H9 (cell line): ENCODE results near the gene NBEAL2. TPM values are rescaled to one million over a fixed set of nuclear protein-coding genes. Genes with fewer than 3 reads are reported as not detected.

Experiments
- DNase-seq: peaks from one replicate; pipeline ENCODE4 v3.0.0-alpha.2; 2017
- H2AFZ ChIP-seq: one replicate; pipeline ENCODE4 v1.6.1; 2013; ENCODE audit warnings: mild to moderate bottlenecking, low read length, control low read depth, moderate library complexity
- H2AK5ac ChIP-seq: 2 replicates; pipeline ENCODE4 v1.6.1; 2013; ENCODE audit warnings: low read length, control low read depth, mixed read lengths; ENCODE audit not compliant: insufficient read length
- H2BK120ac ChIP-seq: one replicate; pipeline ENCODE4 v1.6.1; 2013; ENCODE audit warnings: low read depth, mild to moderate bottlenecking, low read length, control low read depth, inconsistent platforms; ENCODE audit not compliant: poor library complexity, severe bottlenecking
- H2BK12ac ChIP-seq: 2 replicates; pipeline ENCODE4 v1.6.1; 2013; ENCODE audit warnings: low read length, control low read depth, mixed read lengths, low read depth; ENCODE audit not compliant: insufficient read length
- H2BK15ac ChIP-seq: 2 replicates; pipeline ENCODE4 v1.6.1; 2013; ENCODE audit warnings: low read depth, low read length, control low read depth
- H2BK20ac ChIP-seq: one replicate; pipeline ENCODE4 v1.6.1; 2013; ENCODE audit warnings: low read depth, mild to moderate bottlenecking, low read length, control low read depth, inconsistent platforms; ENCODE audit not compliant: poor library complexity, severe bottlenecking
- H2BK5ac ChIP-seq: 2 replicates; pipeline ENCODE4 v1.6.1; 2013; ENCODE audit warnings: low read length, control low read depth, mixed read lengths; ENCODE audit not compliant: insufficient read length
- H3K14ac ChIP-seq: 2 replicates; pipeline ENCODE4 v1.6.1; 2013; ENCODE audit warnings: low read length, control low read depth; ENCODE audit not compliant: insufficient read depth
- H3K18ac ChIP-seq: 2 replicates; pipeline ENCODE4 v1.6.1; 2013; ENCODE audit warnings: low read depth, mild to moderate bottlenecking, mixed read lengths, low read length, control low read depth; ENCODE audit not compliant: insufficient read length
- H3K23ac ChIP-seq: 2 replicates; pipeline ENCODE4 v1.6.1; 2013; ENCODE audit warnings: low read length, control low read depth, mixed read lengths, low read depth; ENCODE audit not compliant: insufficient read length
- H3K23me2 ChIP-seq: 2 replicates; pipeline ENCODE4 v1.6.1; 2013; ENCODE audit warnings: low read depth, mild to moderate bottlenecking, mixed read lengths, low read length, control low read depth; ENCODE audit not compliant: insufficient read length, poor library complexity, severe bottlenecking
- H3K27ac ChIP-seq: 2 replicates; pipeline ENCODE4 v1.5.1; 2013; ENCODE audit warnings: low read length, control low read depth, mixed read lengths, low read depth; ENCODE audit not compliant: insufficient read length
- H3K27me3 ChIP-seq: 2 replicates; pipeline ENCODE4 v1.6.1; 2013; ENCODE audit warnings: low read length, control low read depth, inconsistent platforms; ENCODE audit not compliant: insufficient read depth
- H3K4ac ChIP-seq: 2 replicates; pipeline ENCODE4 v1.6.1; 2013; ENCODE audit warnings: low read depth, mild to moderate bottlenecking, control low read depth, inconsistent platforms, low read length, moderate library complexity
- H3K4me1 ChIP-seq: 2 replicates; pipeline ENCODE4 v1.6.1; 2013; ENCODE audit warnings: low read length, control low read depth, inconsistent platforms; ENCODE audit not compliant: insufficient read depth
- H3K4me2 ChIP-seq: 2 replicates; pipeline ENCODE4 v1.6.1; 2013; ENCODE audit warnings: low read length, control low read depth, mixed read lengths; ENCODE audit not compliant: insufficient read length, insufficient read depth
- H3K56ac ChIP-seq: 2 replicates; pipeline ENCODE4 v1.6.1; 2013; ENCODE audit warnings: low read depth, mild to moderate bottlenecking, mixed read lengths, low read length, control low read depth; ENCODE audit not compliant: insufficient read length
- H3K79me1 ChIP-seq: 2 replicates; pipeline ENCODE4 v1.6.1; 2013; ENCODE audit warnings: low read depth, mild to moderate bottlenecking, moderate library complexity, low read length, control low read depth, inconsistent platforms; ENCODE audit not compliant: insufficient read depth, poor library complexity, severe bottlenecking
- H3K79me2 ChIP-seq: 2 replicates; pipeline ENCODE4 v1.6.1; 2013; ENCODE audit warnings: low read length, control low read depth, inconsistent platforms; ENCODE audit not compliant: insufficient read depth
- H3K9ac ChIP-seq: 2 replicates; pipeline ENCODE4 v1.6.1; 2013; ENCODE audit warnings: low read length, control low read depth, mixed read lengths; ENCODE audit not compliant: insufficient read length; ENCODE audit errors: extremely low read depth
- H3K9me3 ChIP-seq: one replicate; pipeline ENCODE4 v1.6.1; 2013; ENCODE audit warnings: low read depth, low read length, inconsistent platforms; ENCODE audit not compliant: control insufficient read depth
- H3T11ph ChIP-seq: one replicate; pipeline ENCODE4 v1.6.1; 2013; ENCODE audit warnings: mild to moderate bottlenecking, low read length, control low read depth, inconsistent platforms
- H4K20me1 ChIP-seq: one replicate; pipeline ENCODE4 v1.6.1; 2013; ENCODE audit not compliant: control insufficient read depth, insufficient read length, insufficient read depth
- H4K5ac ChIP-seq: 2 replicates; pipeline ENCODE4 v1.6.1; 2013; ENCODE audit warnings: low read depth, mild to moderate bottlenecking, mixed read lengths, low read length, control low read depth; ENCODE audit not compliant: insufficient read length
- H4K8ac ChIP-seq: replicated peaks from 2 replicates; pipeline ENCODE4 v1.6.1; 2013; ENCODE audit warnings: low read length, control low read depth, mixed read lengths, low read depth; ENCODE audit not compliant: insufficient read length
- H4K91ac ChIP-seq: 2 replicates; pipeline ENCODE4 v1.6.1; 2013; ENCODE audit warnings: low read depth, mild to moderate bottlenecking, moderate library complexity, mixed read lengths, low read length, control low read depth; ENCODE audit not compliant: insufficient read length
- H3K27ac Mint-ChIP-seq, 3 experiments: 2 replicates in 2 of 3; 3 replicates in 1 of 3; pipeline ENCODE4 v1.8.0; 2020 to 2021; ENCODE audit warnings: mixed read lengths in 3 of 3, mild to moderate bottlenecking in 1 of 3, moderate library complexity in 1 of 3
- H3K27me3 Mint-ChIP-seq: 2 replicates; pipeline ENCODE4 v1.8.0; 2021; ENCODE audit warnings: low read depth, mild to moderate bottlenecking, moderate library complexity, mixed read lengths
- H3K36me3 Mint-ChIP-seq, 3 experiments: 2 replicates in 2 of 3; 3 replicates in 1 of 3; pipeline ENCODE4 v1.8.0; 2020 to 2021; ENCODE audit warnings: low read depth in 3 of 3, mixed read lengths in 3 of 3; ENCODE audit not compliant: insufficient read depth in 1 of 3
- H3K4me1 Mint-ChIP-seq, 2 experiments: 2 replicates each; pipeline ENCODE4 v1.8.0; 2020; ENCODE audit warnings: mixed read lengths in 2 of 2
- H3K4me3 Mint-ChIP-seq, 2 experiments: 2 replicates in 1 of 2; 3 replicates in 1 of 2; pipeline ENCODE4 v1.8.0; 2020 to 2021; ENCODE audit warnings: mild to moderate bottlenecking in 2 of 2, mixed read lengths in 2 of 2, moderate library complexity in 1 of 2
- H3K9me3 Mint-ChIP-seq, 2 experiments: 2 replicates in 1 of 2; 3 replicates in 1 of 2; pipeline ENCODE4 v1.8.0; 2020; ENCODE audit warnings: mild to moderate bottlenecking in 2 of 2, mixed read lengths in 2 of 2, moderate library complexity in 1 of 2
- WGBS: extraction: QIAGEN DNeasy Blood & Tissue Kit; methylation state at CpG from one replicate; pipeline ENCODE4 v1.1.7; 2013; ENCODE audit warnings: missing lambda C conversion rate, low lambda C conversion rate, mixed read lengths; ENCODE audit not compliant: insufficient read length; ENCODE audit errors: extremely low coverage; 5-methylcytosine and 5-hydroxymethylcytosine counted together
- total RNA-seq: library from RNA; stranded (reverse); gene quantifications from 2 replicates; pipeline ENCODE4 v1.2.1, GENCODE V29; 2021
- TF ChIP-seq, protein P1 (sequence below): fragments of 200-600 bp; sonication (generic); conservative IDR thresholded peaks from 3 replicates; pipeline ENCODE4 v1.8.0; 2021; ENCODE audit warnings: antibody characterized with exemption, mild to moderate bottlenecking

The NBEAL2 gene
- total RNA-seq, 1 experiment from 2014 or later: 52.1 TPM

DNA sequence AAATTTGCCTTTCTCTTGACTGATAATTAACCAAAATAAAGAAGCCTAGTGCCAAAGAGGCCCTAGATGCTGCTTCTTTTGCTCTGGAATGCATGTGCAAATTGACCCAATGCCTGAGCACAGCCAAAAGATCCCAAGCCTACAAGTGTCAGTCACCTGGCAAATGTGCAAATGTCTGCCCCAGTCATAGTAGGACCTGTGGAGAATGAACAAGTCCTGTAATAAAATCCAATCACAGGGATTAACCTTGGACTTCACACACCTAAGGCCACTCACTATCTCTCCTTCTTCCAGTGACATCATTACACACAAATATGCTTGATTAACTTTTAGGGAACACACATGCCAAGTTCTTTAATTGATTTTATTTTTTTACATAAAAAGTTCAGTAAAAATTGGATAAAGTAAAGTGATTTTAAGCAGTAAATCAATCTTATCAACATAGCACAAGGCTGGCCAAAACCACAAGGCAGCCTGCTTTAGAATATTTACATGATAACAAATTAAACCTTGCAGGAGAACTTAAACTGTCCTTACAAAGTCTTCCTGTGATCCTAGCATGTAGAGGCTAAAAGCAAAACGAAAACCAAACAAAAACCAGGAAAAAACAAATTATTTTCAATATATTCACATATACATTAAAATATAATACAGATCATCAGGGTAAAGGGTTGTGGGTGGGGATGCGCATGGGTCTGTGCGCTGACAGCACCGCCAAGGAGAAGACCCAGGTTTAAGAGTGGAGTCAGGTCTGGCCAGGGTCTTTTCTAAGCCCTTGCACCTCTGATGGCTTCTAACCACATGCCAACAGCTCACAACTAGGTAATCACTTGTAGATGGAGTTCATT lies 36.8 kb downstream of the NBEAL2 start:
- H2BK20ac ChIP-seq: no peak overlapping the region
- no peaks in the 10 kb centered on the region for H3K27me3 ChIP-seq
- H2BK5ac ChIP-seq: no peak overlapping the region
- Mint-ChIP-seq H3K4me1 (peaks cover 15 to 20% of the 10 kb centered on the region in 2 experiments), H3K27me3 (no peaks in the 10 kb centered on the region), H3K4me3 (no peak overlapping the region), H3K36me3 (peaks cover 5 to 38% (median 37%) of the 10 kb centered on the region in 3 experiments; a peak in 6 of 7 replicates), H3K9me3 (no peaks in the 10 kb centered on the region), H3K27ac (peak overlapping the region in 1 of 3 experiments; percentile 76; a peak in 1 of 7 replicates)
- H2AK5ac ChIP-seq: no peak overlapping the region
- H3K4me1 ChIP-seq: no peaks in the 10 kb centered on the region
- DNase-seq: no peak
- H3K9me3 ChIP-seq: no peaks in the 10 kb centered on the region
- no peak overlapping the region for H2AFZ ChIP-seq
- H3K23ac ChIP-seq: no peak overlapping the region
- H4K91ac ChIP-seq: no peak overlapping the region
- no peak overlapping the region for H3K9ac ChIP-seq
- no peaks in the 10 kb centered on the region for H3K23me2 ChIP-seq
- no peak overlapping the region for H2BK12ac ChIP-seq
- H4K5ac ChIP-seq: no peak overlapping the region
- H4K20me1 ChIP-seq: no peaks in the 10 kb centered on the region
- H3K14ac ChIP-seq: no peak overlapping the region
- H3K4ac ChIP-seq: no peak overlapping the region
- no CpG with 5 or more reads among the region's 4 CpGs for WGBS
- TF ChIP-seq, protein P1, sequence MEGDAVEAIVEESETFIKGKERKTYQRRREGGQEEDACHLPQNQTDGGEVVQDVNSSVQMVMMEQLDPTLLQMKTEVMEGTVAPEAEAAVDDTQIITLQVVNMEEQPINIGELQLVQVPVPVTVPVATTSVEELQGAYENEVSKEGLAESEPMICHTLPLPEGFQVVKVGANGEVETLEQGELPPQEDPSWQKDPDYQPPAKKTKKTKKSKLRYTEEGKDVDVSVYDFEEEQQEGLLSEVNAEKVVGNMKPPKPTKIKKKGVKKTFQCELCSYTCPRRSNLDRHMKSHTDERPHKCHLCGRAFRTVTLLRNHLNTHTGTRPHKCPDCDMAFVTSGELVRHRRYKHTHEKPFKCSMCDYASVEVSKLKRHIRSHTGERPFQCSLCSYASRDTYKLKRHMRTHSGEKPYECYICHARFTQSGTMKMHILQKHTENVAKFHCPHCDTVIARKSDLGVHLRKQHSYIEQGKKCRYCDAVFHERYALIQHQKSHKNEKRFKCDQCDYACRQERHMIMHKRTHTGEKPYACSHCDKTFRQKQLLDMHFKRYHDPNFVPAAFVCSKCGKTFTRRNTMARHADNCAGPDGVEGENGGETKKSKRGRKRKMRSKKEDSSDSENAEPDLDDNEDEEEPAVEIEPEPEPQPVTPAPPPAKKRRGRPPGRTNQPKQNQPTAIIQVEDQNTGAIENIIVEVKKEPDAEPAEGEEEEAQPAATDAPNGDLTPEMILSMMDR: no peak
- no peak overlapping the region for H3T11ph ChIP-seq
- H4K8ac ChIP-seq: no peak overlapping the region
- no peak overlapping the region for H2BK120ac ChIP-seq
- H3K79me2 ChIP-seq: no peaks in the 10 kb centered on the region
- no peak overlapping the region for H2BK15ac ChIP-seq
- H3K4me2 ChIP-seq: no peak overlapping the region
- no peak overlapping the region for H3K27ac ChIP-seq
- no peak overlapping the region for H3K18ac ChIP-seq
- H3K79me1 ChIP-seq: no peaks in the 10 kb centered on the region
- H3K56ac ChIP-seq: no peak overlapping the region
